Activated CD8-positive, alpha-beta T cell treated with anti-CD3 and anti-CD28 coated beads, Interleukin-2, amount 10 ng/mL, durations not matched to agents 7 days and 5 days (primary cell): Measurements from ENCODE around the gene FAR2. TPM values are rescaled to one million over a fixed set of nuclear protein-coding genes. Genes with fewer than 3 reads are reported as not detected.

Source experiments
- ATAC-seq: fragments of 150-1000 bp; cut with Tn5 transposase; one replicate; pipeline ENCODE4 v1.10.0; 2021; ENCODE audit warnings: moderate library complexity
- CTCF ChIA-PET: fragments of 350-600 bp; sonication (Branson Sonifier 250); formaldehyde crosslinking; loops from one replicate; lab custom pipeline; 2021; ENCODE audit warnings: antibody characterized with exemption; lab: Charles Lee
- POLR2A ChIA-PET: fragments of 350-600 bp; sonication (Branson Sonifier 250); formaldehyde crosslinking; loops from one replicate; lab custom pipeline; 2021; ENCODE audit warnings: antibody characterized with exemption; lab: Charles Lee
- DNase-seq: peaks from one replicate; pipeline ENCODE4 v3.0.0-alpha.2; 2020
- H3K27ac Mint-ChIP-seq: one replicate; pipeline ENCODE4 v1.8.0; 2021; ENCODE audit warnings: mild to moderate bottlenecking, mixed read lengths
- H3K27me3 Mint-ChIP-seq: one replicate; pipeline ENCODE4 v1.8.0; 2021; ENCODE audit warnings: low read depth, mixed read lengths
- H3K36me3 Mint-ChIP-seq: one replicate; pipeline ENCODE4 v1.8.0; 2021; ENCODE audit warnings: low read depth, mixed read lengths
- H3K4me1 Mint-ChIP-seq: one replicate; pipeline ENCODE4 v1.8.0; 2021; ENCODE audit warnings: low read depth, mixed read lengths
- H3K4me3 Mint-ChIP-seq: one replicate; pipeline ENCODE4 v1.8.0; 2021; ENCODE audit warnings: mild to moderate bottlenecking, mixed read lengths
- H3K9me3 Mint-ChIP-seq: one replicate; pipeline ENCODE4 v1.8.0; 2022; ENCODE audit warnings: mixed read lengths; ENCODE audit not compliant: insufficient read depth
- total RNA-seq, 2 experiments: library from RNA; stranded (reverse); gene quantifications; one replicate each; pipeline ENCODE4 v1.2.3, GENCODE V29; 2021

FAR2 gene
- 10 to 100 TPM; 16.7 to 20.8 TPM for total RNA-seq

GRCh38 chr12:29148911-29149690, at the start of gene FAR2:
FAR2 (plus strand) TSS chr12:29149278; CDS start chr12:29270450, 121,172 bp downstream.
- Mint-ChIP-seq H3K4me3 (peak within 1 kb of the TSS; percentile 95), H3K27ac (peak within 1 kb of the TSS; percentile 95), H3K36me3 (peaks cover 1% of the 10 kb centered on the region), H3K9me3 (no peaks in the 10 kb centered on the region), H3K27me3 (peaks cover 11% of the 10 kb centered on the region), H3K4me1 (peaks cover 33% of the 10 kb centered on the region)
- ChIA-PET CTCF (no interaction called here), POLR2A (interaction anchor here (0.6 kb wide), 1 partner anchor 29 kb away, joined by 3 read pairs; no protein-coding TSS in a partner anchor)
- peak; percentile 88 for ATAC-seq
- DNase-seq = peak; percentile 77

GRCh38 chr12:29102741-29103140, 46.3 kb upstream of the FAR2 start:
- H3K9me3 Mint-ChIP-seq = peaks cover 7% of the 10 kb centered on the region
- H3K4me3 Mint-ChIP-seq = peak overlapping the region; percentile 48
- peaks cover 36% of the 10 kb centered on the region for H3K4me1 Mint-ChIP-seq
- H3K27ac Mint-ChIP-seq = peak overlapping the region; percentile 95
- H3K27me3 Mint-ChIP-seq = no peaks in the 10 kb centered on the region
- ATAC-seq (peak; percentile 22), DNase-seq (no peak)
- ChIA-PET POLR2A (interaction anchor here (1.3 kb wide), 1 partner anchor 63 kb away, joined by 3 read pairs; no protein-coding TSS in a partner anchor), CTCF (interaction anchor here (1.2 to 2.2 kb wide), 4 partner anchors 15 to 215 kb away, joined by 3 to 13 read pairs (median 4); no protein-coding TSS in a partner anchor)
- peaks cover 13% of the 10 kb centered on the region for H3K36me3 Mint-ChIP-seq

- peak; percentile 81 for DNase-seq
- H3K9me3 Mint-ChIP-seq = peaks cover 7% of the 10 kb centered on the region
- CTCF ChIA-PET = interaction anchor here (1.0 to 2.2 kb wide), 5 partner anchors 16 to 215 kb away, joined by 3 to 13 read pairs (median 4); no protein-coding TSS in a partner anchor
- H3K4me1 Mint-ChIP-seq = peaks cover 36% of the 10 kb centered on the region
- peak overlapping the region; percentile 48 for H3K4me3 Mint-ChIP-seq
- peak; percentile 92 for ATAC-seq
- POLR2A ChIA-PET = interaction anchor here (1.0 to 1.3 kb wide), 3 partner anchors 15 to 278 kb away, joined by 3 read pairs; partner anchors contain the start of gene ERGIC2
- no peaks in the 10 kb centered on the region for H3K27me3 Mint-ChIP-seq
- peaks cover 13% of the 10 kb centered on the region for H3K36me3 Mint-ChIP-seq
- peak overlapping the region; percentile 95 for H3K27ac Mint-ChIP-seq
Measured at GRCh38 chr12:29103539-29103974, 45.5 kb upstream of the FAR2 start.

- ChIA-PET CTCF (no interaction called here), POLR2A (no interaction called here)
- Mint-ChIP-seq H3K9me3 (peaks cover 4% of the 10 kb centered on the region), H3K4me3 (no peak overlapping the region), H3K36me3 (peaks cover 9% of the 10 kb centered on the region), H3K27me3 (no peaks in the 10 kb centered on the region), H3K4me1 (peaks cover 36% of the 10 kb centered on the region), H3K27ac (peak overlapping the region; percentile 95)
- DNase-seq (no peak), ATAC-seq (peak; percentile 25)
Measured at GRCh38 chr12:29104516-29104915, 44.6 kb upstream of the FAR2 start.

GRCh38 chr12:29110506-29111442, 38.3 kb upstream of the FAR2 start:
- H3K4me1 Mint-ChIP-seq = peaks cover 5% of the 10 kb centered on the region
- H3K4me3 Mint-ChIP-seq = no peak overlapping the region
- peaks cover 17% of the 10 kb centered on the region for H3K36me3 Mint-ChIP-seq
- ATAC-seq (no peak), DNase-seq (no peak)
- CTCF ChIA-PET = no interaction called here
- H3K27ac Mint-ChIP-seq = no peak overlapping the region
- POLR2A ChIA-PET = interaction anchor here (0.8 kb wide), 1 partner anchor 144 kb away, joined by 3 read pairs; no protein-coding TSS in a partner anchor
- H3K27me3 Mint-ChIP-seq = no peaks in the 10 kb centered on the region
- H3K9me3 Mint-ChIP-seq = peaks cover 25% of the 10 kb centered on the region

GRCh38 chr12:29113101-29113500, 36.0 kb upstream of the FAR2 start:
- Mint-ChIP-seq H3K36me3 (peaks cover 17% of the 10 kb centered on the region), H3K27me3 (no peaks in the 10 kb centered on the region), H3K4me3 (no peak overlapping the region), H3K4me1 (peaks cover 5% of the 10 kb centered on the region), H3K9me3 (peaks cover 25% of the 10 kb centered on the region), H3K27ac (no peak overlapping the region)
- DNase-seq (no peak), ATAC-seq (no peak)
- CTCF ChIA-PET = no interaction called here
- POLR2A ChIA-PET = no interaction called here

- H3K4me1 Mint-ChIP-seq = peaks cover under 1% of the 10 kb centered on the region
- ATAC-seq = no peak
- CTCF ChIA-PET = no interaction called here
- peaks cover 9% of the 10 kb centered on the region for H3K9me3 Mint-ChIP-seq
- no peaks in the 10 kb centered on the region for H3K27me3 Mint-ChIP-seq
- DNase-seq = no peak
- H3K4me3 Mint-ChIP-seq = no peak overlapping the region
- no peak overlapping the region for H3K27ac Mint-ChIP-seq
- POLR2A ChIA-PET = no interaction called here
- H3K36me3 Mint-ChIP-seq = peaks cover under 1% of the 10 kb centered on the region
Measured at GRCh38 chr12:29116414-29116813, 32.7 kb upstream of the FAR2 start.

- no peak for ATAC-seq
- no peaks in the 10 kb centered on the region for H3K4me1 Mint-ChIP-seq
Measured at GRCh38 chr12:29131539-29131938, 17.5 kb upstream of the FAR2 start.

GRCh38 chr12:29132316-29132715, 16.8 kb upstream of the FAR2 start:
- Mint-ChIP-seq H3K27me3 (peaks cover 4% of the 10 kb centered on the region), H3K4me3 (no peak overlapping the region), H3K9me3 (peaks cover 7% of the 10 kb centered on the region), H3K36me3 (no peaks in the 10 kb centered on the region), H3K27ac (no peak overlapping the region), H3K4me1 (no peaks in the 10 kb centered on the region)
- ATAC-seq (no peak), DNase-seq (no peak)
- CTCF ChIA-PET = interaction anchor here (1.5 kb wide), 1 partner anchor 13 kb away, joined by 4 read pairs; no protein-coding TSS in a partner anchor
- POLR2A ChIA-PET = no interaction called here

More at GRCh38 chr12:29131539-29131938, 17.5 kb upstream of the FAR2 start:
- ChIA-PET CTCF (interaction anchor here (0.6 kb wide), 1 partner anchor 38 kb away, joined by 3 read pairs; no protein-coding TSS in a partner anchor), POLR2A (no interaction called here)
- Mint-ChIP-seq H3K4me3 (no peak overlapping the region), H3K36me3 (no peaks in the 10 kb centered on the region), H3K27ac (no peak overlapping the region), H3K9me3 (peaks cover 7% of the 10 kb centered on the region), H3K27me3 (peaks cover 4% of the 10 kb centered on the region)
- no peak for DNase-seq

- H3K4me1 Mint-ChIP-seq = no peaks in the 10 kb centered on the region
- ATAC-seq (no peak), DNase-seq (no peak)
- H3K9me3 Mint-ChIP-seq = peaks cover 7% of the 10 kb centered on the region
- H3K27ac Mint-ChIP-seq = no peak overlapping the region
- CTCF ChIA-PET = interaction anchor here (0.6 to 1.5 kb wide), 2 partner anchors 14 to 118 kb away, joined by 3 to 4 read pairs; no protein-coding TSS in a partner anchor
- H3K36me3 Mint-ChIP-seq = no peaks in the 10 kb centered on the region
- peaks cover 4% of the 10 kb centered on the region for H3K27me3 Mint-ChIP-seq
- no peak overlapping the region for H3K4me3 Mint-ChIP-seq
- POLR2A ChIA-PET = no interaction called here
Measured at GRCh38 chr12:29133181-29133580, 15.9 kb upstream of the FAR2 start.

GRCh38 chr12:29133680-29134079, 15.4 kb upstream of the FAR2 start:
- Mint-ChIP-seq H3K4me3 (no peak overlapping the region), H3K27me3 (peaks cover 4% of the 10 kb centered on the region), H3K27ac (no peak overlapping the region), H3K4me1 (no peaks in the 10 kb centered on the region), H3K9me3 (peaks cover 7% of the 10 kb centered on the region), H3K36me3 (no peaks in the 10 kb centered on the region)
- DNase-seq (no peak), ATAC-seq (no peak)
- POLR2A ChIA-PET = no interaction called here
- CTCF ChIA-PET = interaction anchor here (0.6 to 1.5 kb wide), 2 partner anchors 15 to 118 kb away, joined by 3 to 4 read pairs; no protein-coding TSS in a partner anchor
